Glutamatergic neuron (in vitro differentiated cells): ENCODE results near the gene KCNJ13. TPM values are rescaled to one million over a fixed set of nuclear protein-coding genes. Genes with fewer than 3 reads are reported as not detected.

Experiments
- DNase-seq: peaks from one replicate; pipeline ENCODE4 v3.0.0; 2022
- H3K27ac Mint-ChIP-seq: one replicate; pipeline ENCODE4 v1.8.0; 2020; ENCODE audit warnings: mild to moderate bottlenecking, mixed read lengths, inconsistent platforms; ENCODE audit not compliant: unreplicated experiment
- H3K27me3 Mint-ChIP-seq: one replicate; pipeline ENCODE4 v1.8.0; 2020; ENCODE audit warnings: mild to moderate bottlenecking, moderate library complexity, mixed read lengths, inconsistent platforms; ENCODE audit not compliant: unreplicated experiment
- H3K36me3 Mint-ChIP-seq: one replicate; pipeline ENCODE4 v1.8.0; 2020; ENCODE audit warnings: mild to moderate bottlenecking, mixed read lengths, inconsistent platforms; ENCODE audit not compliant: unreplicated experiment
- H3K4me1 Mint-ChIP-seq: one replicate; pipeline ENCODE4 v1.8.0; 2020; ENCODE audit warnings: mild to moderate bottlenecking, low read depth, mixed read lengths, inconsistent platforms; ENCODE audit not compliant: unreplicated experiment
- H3K4me3 Mint-ChIP-seq: one replicate; pipeline ENCODE4 v1.8.0; 2020; ENCODE audit warnings: mild to moderate bottlenecking, mixed read lengths, inconsistent platforms; ENCODE audit not compliant: unreplicated experiment
- H3K9me3 Mint-ChIP-seq: one replicate; pipeline ENCODE4 v1.8.0; 2020; ENCODE audit warnings: mild to moderate bottlenecking, moderate library complexity, mixed read lengths, inconsistent platforms; ENCODE audit not compliant: unreplicated experiment
- total RNA-seq: library from RNA; stranded (reverse); fragmentation: NEBNext Ultra II Directional; extraction: Animal tissue kit (Norgen Biotek cat#: 25700); gene quantifications from one replicate; pipeline ENCODE4 v1.2.1, GENCODE V29; 2021; ENCODE audit not compliant: unreplicated experiment
- TF ChIP-seq, protein P1 (sequence below): fragments of 200-600 bp; sonication (generic); IDR thresholded peaks from one replicate; pipeline ENCODE4 v1.5.0; 2021; ENCODE audit not compliant: partially characterized antibody, unreplicated experiment

Gene KCNJ13
- total RNA-seq, 1 donor from 2014 or later: not detected

DNA sequence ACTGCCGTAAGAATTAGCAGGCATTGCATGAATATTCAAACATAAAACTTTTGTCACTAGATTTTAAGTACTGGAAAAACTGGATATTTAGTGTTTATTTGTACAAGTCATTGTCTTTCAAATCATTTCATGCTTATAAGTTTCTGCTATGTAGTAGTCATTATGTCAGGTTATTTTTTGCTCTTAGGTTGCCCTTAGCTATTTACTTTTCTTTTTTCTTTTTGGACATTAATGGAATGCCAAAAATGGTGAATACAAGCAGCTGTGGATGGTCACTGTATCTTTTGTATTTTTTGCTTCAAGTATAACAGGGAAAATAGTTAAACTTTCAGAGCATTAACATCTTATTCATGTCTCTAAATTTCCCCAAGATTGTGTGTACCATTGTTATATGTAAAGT lies 18.6 kb upstream of the KCNJ13 start:
- TF ChIP-seq, protein P1, sequence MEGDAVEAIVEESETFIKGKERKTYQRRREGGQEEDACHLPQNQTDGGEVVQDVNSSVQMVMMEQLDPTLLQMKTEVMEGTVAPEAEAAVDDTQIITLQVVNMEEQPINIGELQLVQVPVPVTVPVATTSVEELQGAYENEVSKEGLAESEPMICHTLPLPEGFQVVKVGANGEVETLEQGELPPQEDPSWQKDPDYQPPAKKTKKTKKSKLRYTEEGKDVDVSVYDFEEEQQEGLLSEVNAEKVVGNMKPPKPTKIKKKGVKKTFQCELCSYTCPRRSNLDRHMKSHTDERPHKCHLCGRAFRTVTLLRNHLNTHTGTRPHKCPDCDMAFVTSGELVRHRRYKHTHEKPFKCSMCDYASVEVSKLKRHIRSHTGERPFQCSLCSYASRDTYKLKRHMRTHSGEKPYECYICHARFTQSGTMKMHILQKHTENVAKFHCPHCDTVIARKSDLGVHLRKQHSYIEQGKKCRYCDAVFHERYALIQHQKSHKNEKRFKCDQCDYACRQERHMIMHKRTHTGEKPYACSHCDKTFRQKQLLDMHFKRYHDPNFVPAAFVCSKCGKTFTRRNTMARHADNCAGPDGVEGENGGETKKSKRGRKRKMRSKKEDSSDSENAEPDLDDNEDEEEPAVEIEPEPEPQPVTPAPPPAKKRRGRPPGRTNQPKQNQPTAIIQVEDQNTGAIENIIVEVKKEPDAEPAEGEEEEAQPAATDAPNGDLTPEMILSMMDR: no peak
- no peaks in the 10 kb centered on the region for H3K27me3 Mint-ChIP-seq
- H3K4me3 Mint-ChIP-seq: no peak overlapping the region
- H3K27ac Mint-ChIP-seq: no peak overlapping the region
- no peaks in the 10 kb centered on the region for H3K36me3 Mint-ChIP-seq
- H3K4me1 Mint-ChIP-seq: no peaks in the 10 kb centered on the region
- DNase-seq: no peak
- H3K9me3 Mint-ChIP-seq: no peaks in the 10 kb centered on the region

GRCh38 chr2:232793271-232793670 lies 16.9 kb upstream of the KCNJ13 start:
- H3K27ac Mint-ChIP-seq: no peak overlapping the region
- no peaks in the 10 kb centered on the region for H3K9me3 Mint-ChIP-seq
- no peak for DNase-seq
- TF ChIP-seq, protein P1: no peak
- no peak overlapping the region for H3K4me3 Mint-ChIP-seq
- no peaks in the 10 kb centered on the region for H3K4me1 Mint-ChIP-seq
- H3K27me3 Mint-ChIP-seq: no peaks in the 10 kb centered on the region
- no peaks in the 10 kb centered on the region for H3K36me3 Mint-ChIP-seq

- no peaks in the 10 kb centered on the region for H3K9me3 Mint-ChIP-seq
- no peaks in the 10 kb centered on the region for H3K4me1 Mint-ChIP-seq
- no peak overlapping the region for H3K27ac Mint-ChIP-seq
- H3K4me3 Mint-ChIP-seq: no peak overlapping the region
- no peaks in the 10 kb centered on the region for H3K27me3 Mint-ChIP-seq
- DNase-seq: no peak
- H3K36me3 Mint-ChIP-seq: no peaks in the 10 kb centered on the region
- TF ChIP-seq, protein P1: no peak
Measured at GRCh38 chr2:232791518-232791917, 15.2 kb upstream of the KCNJ13 start.

DNA sequence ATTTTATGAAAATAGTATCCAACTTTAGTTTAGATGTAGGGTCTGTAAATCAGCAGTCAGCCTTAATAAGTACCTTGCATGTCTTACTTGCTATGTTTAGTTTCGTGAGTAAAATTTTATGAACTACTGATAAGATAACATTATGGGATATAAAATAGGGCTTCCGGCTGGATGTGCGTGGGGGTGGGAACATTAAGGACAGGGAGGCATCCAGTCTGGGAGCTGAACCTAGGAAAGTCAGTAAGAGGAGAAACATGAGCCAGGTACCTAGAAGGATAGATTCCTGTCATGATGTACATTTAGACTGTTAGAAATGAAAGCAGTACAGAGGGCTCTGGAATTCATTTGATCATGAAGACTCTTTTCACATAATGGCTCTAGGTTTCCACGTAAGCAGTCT lies 12.7 kb upstream of the KCNJ13 start:
- H3K27ac Mint-ChIP-seq: no peak overlapping the region
- no peaks in the 10 kb centered on the region for H3K9me3 Mint-ChIP-seq
- no peaks in the 10 kb centered on the region for H3K4me1 Mint-ChIP-seq
- no peak overlapping the region for H3K4me3 Mint-ChIP-seq
- no peaks in the 10 kb centered on the region for H3K36me3 Mint-ChIP-seq
- no peaks in the 10 kb centered on the region for H3K27me3 Mint-ChIP-seq
- no peak for DNase-seq
- TF ChIP-seq, protein P1: no peak

GRCh38 chr2:232787806-232788205 lies 11.4 kb upstream of the KCNJ13 start:
- no peak overlapping the region for H3K4me3 Mint-ChIP-seq
- H3K9me3 Mint-ChIP-seq: no peaks in the 10 kb centered on the region
- no peaks in the 10 kb centered on the region for H3K27me3 Mint-ChIP-seq
- DNase-seq: no peak
- no peak overlapping the region for H3K27ac Mint-ChIP-seq
- TF ChIP-seq, protein P1: no peak
- no peaks in the 10 kb centered on the region for H3K4me1 Mint-ChIP-seq
- H3K36me3 Mint-ChIP-seq: no peaks in the 10 kb centered on the region
